Neural cell (in vitro differentiated cells): ENCODE data around the gene SLPI. TPM values are rescaled to one million over a fixed set of nuclear protein-coding genes. Genes with fewer than 3 reads are reported as not detected.

ENCODE experiments used
- H2AFZ ChIP-seq: fragments of 200-600, 300-800 bp; sonication (generic), shearing (Covaris generic); 2 replicates; pipeline ENCODE4 v1.6.0; 2014; ENCODE audit warnings: low read depth, mild to moderate bottlenecking, antibody characterized with exemption, low read length, moderate library complexity
- H3F3A ChIP-seq: fragments of 200-600 bp; shearing (Covaris generic); 2 replicates; pipeline ENCODE4 v1.6.1; 2016; ENCODE audit warnings: mild to moderate bottlenecking, moderate library complexity, mixed read lengths, antibody characterized with exemption, low read length; ENCODE audit not compliant: insufficient read depth, poor library complexity, severe bottlenecking
- H3K27ac ChIP-seq: fragments of 200-600, 300-800 bp; sonication (generic), shearing (Covaris generic); 2 replicates; pipeline ENCODE4 v1.5.1; 2014; ENCODE audit warnings: mild to moderate bottlenecking, low read length, moderate library complexity
- H3K27me3 ChIP-seq: fragments of 300-800, 200-600 bp; sonication (generic), shearing (Covaris generic); 2 replicates; pipeline ENCODE4 v1.6.0; 2014; ENCODE audit warnings: mild to moderate bottlenecking, low read depth, low read length, moderate library complexity; ENCODE audit not compliant: insufficient read depth
- H3K36me3 ChIP-seq: fragments of 300-800, 200-600 bp; sonication (generic), shearing (Covaris generic); 2 replicates; pipeline ENCODE4 v1.5.1; 2014; ENCODE audit warnings: mild to moderate bottlenecking, antibody characterized with exemption, low read length, moderate library complexity; ENCODE audit not compliant: insufficient read depth
- H3K4me2 ChIP-seq: fragments of 300-800, 200-600 bp; sonication (generic), shearing (Covaris generic); 2 replicates; pipeline ENCODE4 v1.6.0; 2014; ENCODE audit warnings: mild to moderate bottlenecking, low read length
- H3K4me3 ChIP-seq: fragments of 300-800, 200-600 bp; sonication (generic), shearing (Covaris generic); 2 replicates; pipeline ENCODE4 v1.5.1; 2014; ENCODE audit warnings: mild to moderate bottlenecking, low read length, moderate library complexity
- H3K79me2 ChIP-seq: fragments of 200-600 bp; shearing (Covaris generic); replicated peaks from 2 replicates; pipeline ENCODE4 v1.6.0; 2014; ENCODE audit warnings: mild to moderate bottlenecking, low read length, moderate library complexity; ENCODE audit not compliant: insufficient read depth
- H3K9ac ChIP-seq: fragments of 300-800, 200-600 bp; sonication (generic), shearing (Covaris generic); 2 replicates; pipeline ENCODE4 v1.6.1; 2016; ENCODE audit warnings: mild to moderate bottlenecking, low read length, mixed read lengths
- H3K9me2 ChIP-seq: fragments of 200-600 bp; shearing (Covaris generic); 2 replicates; pipeline ENCODE4 v1.6.1; 2016; ENCODE audit warnings: mild to moderate bottlenecking, low read length, mixed read lengths; ENCODE audit not compliant: insufficient read depth
- H3K9me3 ChIP-seq: fragments of 200-600, 300-800 bp; sonication (generic), shearing (Covaris generic); 2 replicates; pipeline ENCODE4 v1.6.1; 2016; ENCODE audit warnings: mild to moderate bottlenecking, mixed run types, low read length, moderate library complexity, mixed read lengths
- H4K20me1 ChIP-seq: fragments of 200-600 bp; shearing (Covaris generic); 2 replicates; pipeline ENCODE4 v1.6.1; 2016; ENCODE audit warnings: mild to moderate bottlenecking, mixed run types; ENCODE audit not compliant: insufficient read depth
- CTCF ChIP-seq: fragments of 450-650 bp; IDR thresholded peaks from 2 replicates; pipeline ENCODE4 v1.5.1; 2014; ENCODE audit warnings: antibody characterized with exemption, mild to moderate bottlenecking, moderate library complexity; ENCODE audit not compliant: poor library complexity, severe bottlenecking
- EP300 ChIP-seq: fragments of 450-650 bp; conservative IDR thresholded peaks from 2 replicates; pipeline ENCODE4 v1.6.1; 2014; ENCODE audit warnings: antibody characterized with exemption, mild to moderate bottlenecking, moderate library complexity; ENCODE audit not compliant: poor library complexity, severe bottlenecking
- EZH2 ChIP-seq: fragments of 200-600, 300-800 bp; shearing (Covaris generic), sonication (generic); IDR thresholded peaks from 2 replicates; pipeline ENCODE4 v1.6.1; 2014; ENCODE audit warnings: antibody characterized with exemption, low read length, borderline replicate concordance, mild to moderate bottlenecking; ENCODE audit not compliant: insufficient read depth, poor library complexity, severe bottlenecking
- MXI1 ChIP-seq: fragments of 450-650 bp; conservative IDR thresholded peaks from 2 replicates; pipeline ENCODE4 v1.6.1; 2014; ENCODE audit warnings: antibody characterized with exemption, mild to moderate bottlenecking; ENCODE audit not compliant: poor library complexity, severe bottlenecking
- POLR2AphosphoS5 ChIP-seq: IDR thresholded peaks from 2 replicates; pipeline ENCODE4 v1.6.1; 2012
- RAD21 ChIP-seq: fragments of 450-650 bp; conservative IDR thresholded peaks from 2 replicates; pipeline ENCODE4 v1.6.1; 2014; ENCODE audit warnings: antibody characterized with exemption, mild to moderate bottlenecking, moderate library complexity
- REST ChIP-seq: IDR thresholded peaks from 2 replicates; pipeline ENCODE4 v1.6.1; 2012; ENCODE audit warnings: borderline replicate concordance
- SMC3 ChIP-seq: fragments of 450-650 bp; conservative IDR thresholded peaks from 2 replicates; pipeline ENCODE4 v1.6.1; 2014; ENCODE audit warnings: antibody characterized with exemption, mild to moderate bottlenecking, moderate library complexity; ENCODE audit not compliant: poor library complexity
- TAF1 ChIP-seq: IDR thresholded peaks from 2 replicates; pipeline ENCODE4 v1.6.1; 2012; ENCODE audit warnings: low read depth
- polyA plus RNA-seq: library from polyadenylated mRNA; depleted of rRNA; stranded (reverse); fragments of >200 nt; gene quantifications from 2 replicates; pipeline ENCODE4 v1.2.3, GENCODE V29; 2014

The SLPI gene
- polyA plus RNA-seq, 1 donor from 2014 or later: not detected

DNA sequence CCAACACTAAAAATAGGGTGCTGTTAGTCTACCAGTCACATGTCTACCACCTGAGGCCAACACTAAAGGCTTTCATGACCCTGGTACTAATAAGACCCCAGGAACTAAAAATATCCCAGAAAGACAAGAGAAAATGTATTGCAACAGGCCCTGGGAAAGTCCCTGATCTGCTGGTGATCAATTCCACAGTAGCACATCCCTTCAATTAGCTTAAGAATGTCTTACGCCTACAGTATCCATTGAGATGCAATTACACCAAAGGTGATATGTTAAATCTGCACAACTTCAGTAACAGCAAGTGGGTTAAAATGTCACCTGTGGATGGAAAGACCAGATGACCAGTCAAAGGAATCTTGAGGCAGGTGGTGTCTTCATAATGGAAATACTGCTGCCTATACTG is 44.4 kb downstream of the SLPI start:
- TF ChIP-seq TAF1 (no peak), POLR2AphosphoS5 (no peak), SMC3 (no peak), EZH2 (no peak), MXI1 (no peak), CTCF (no peak), REST (no peak)
- Histone ChIP-seq H3K36me3 (no peaks in the 10 kb centered on the region), H3K4me2 (no peak overlapping the region), H3K9me2 (no peaks in the 10 kb centered on the region), H3K27me3 (no peaks in the 10 kb centered on the region), H3K9ac (no peak overlapping the region), H3K27ac (no peak overlapping the region), H3K4me3 (no peak overlapping the region), H2AFZ (no peak overlapping the region), H3K79me2 (no peaks in the 10 kb centered on the region), H3F3A (no peaks in the 10 kb centered on the region), H3K9me3 (no peaks in the 10 kb centered on the region), H4K20me1 (no peaks in the 10 kb centered on the region)

- Histone ChIP-seq H3K27me3 (no peaks in the 10 kb centered on the region), H3K4me2 (no peak within 1 kb of the TSS), H3K36me3 (no peaks in the 10 kb centered on the region), H4K20me1 (no peaks in the 10 kb centered on the region), H3K27ac (no peak within 1 kb of the TSS), H2AFZ (no peak within 1 kb of the TSS), H3K9me3 (no peaks in the 10 kb centered on the region), H3K9me2 (no peaks in the 10 kb centered on the region), H3K9ac (no peak within 1 kb of the TSS), H3F3A (no peaks in the 10 kb centered on the region), H3K79me2 (no peaks in the 10 kb centered on the region), H3K4me3 (no peak within 1 kb of the TSS)
- TF ChIP-seq SMC3 (no peak), RAD21 (no peak), REST (no peak), EZH2 (no peak), EP300 (no peak)
These were observed 47.6 kb downstream of the SLPI start, which contains the start of gene SEMG1 for GRCh38 chr20:45206725-45207124. TSS of gene SEMG1 (plus strand) at chr20:45207033. CDS start at chr20:45207054, 21 bp downstream.

Other genes with a start within 250 kb of the SLPI start
- gene KCNS1, start 153.4 kb downstream of the SLPI start, polyA plus RNA-seq: not detected in 2 replicates
- gene WFDC5, start 139.4 kb downstream of the SLPI start, polyA plus RNA-seq: not detected in 2 replicates
- gene WFDC12, start 130.1 kb downstream of the SLPI start, polyA plus RNA-seq: not detected in 2 replicates
- 1.4 TPM in 1 of 2 replicates, not detected in the other for gene PI3, start 79.7 kb downstream of the SLPI start, polyA plus RNA-seq
- not detected in 2 replicates for gene SEMG1, start 47.5 kb downstream of the SLPI start, polyA plus RNA-seq
- not detected in 2 replicates for gene SEMG2, start 33.2 kb downstream of the SLPI start, polyA plus RNA-seq
- not detected in 2 replicates for gene RBPJL, start 52.3 kb upstream of the SLPI start, polyA plus RNA-seq
- gene MATN4, start 53.7 kb upstream of the SLPI start, polyA plus RNA-seq: not detected in 2 replicates
- 0.24 TPM in 1 of 2 replicates, not detected in the other for gene SDC4, start 93.9 kb upstream of the SLPI start, polyA plus RNA-seq
- gene SYS1, start 108.6 kb upstream of the SLPI start, polyA plus RNA-seq: 15.8 and 16.1 TPM in 2 replicates
- not detected in 2 replicates for gene TP53TG5, start 123.8 kb upstream of the SLPI start, polyA plus RNA-seq
- 9.1 and 18.4 TPM in 2 replicates for gene DBNDD2, start 153.7 kb upstream of the SLPI start, polyA plus RNA-seq
- gene PIGT, start 161.6 kb upstream of the SLPI start, polyA plus RNA-seq: 24.3 and 29.1 TPM in 2 replicates
- gene WFDC2, start 215.2 kb upstream of the SLPI start, polyA plus RNA-seq: not detected in 2 replicates